Measurements from ENCODE around the gene CTNND2.

CTNND2 gene

DNA sequence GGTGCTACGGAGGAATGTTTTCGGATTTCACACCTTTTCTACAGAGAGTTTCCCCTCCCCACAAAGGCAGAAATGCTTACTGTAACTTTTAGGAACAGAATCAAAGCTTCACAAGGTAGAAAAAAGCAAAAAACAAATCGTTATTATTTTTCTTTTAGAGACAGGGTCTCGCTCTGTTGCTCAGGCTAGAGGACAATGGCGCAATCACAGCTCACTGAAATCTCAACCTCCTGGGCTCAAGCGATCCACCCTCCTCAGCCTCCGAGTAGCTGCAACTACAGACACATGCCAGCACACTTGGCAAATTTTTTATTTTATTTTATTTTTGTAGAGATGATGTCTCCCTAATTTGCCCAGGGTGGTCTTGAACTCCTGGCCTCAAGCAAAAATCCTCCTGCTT is 394.5 kb downstream of the CTNND2 start:
- no peak for DNase-seq

DNA sequence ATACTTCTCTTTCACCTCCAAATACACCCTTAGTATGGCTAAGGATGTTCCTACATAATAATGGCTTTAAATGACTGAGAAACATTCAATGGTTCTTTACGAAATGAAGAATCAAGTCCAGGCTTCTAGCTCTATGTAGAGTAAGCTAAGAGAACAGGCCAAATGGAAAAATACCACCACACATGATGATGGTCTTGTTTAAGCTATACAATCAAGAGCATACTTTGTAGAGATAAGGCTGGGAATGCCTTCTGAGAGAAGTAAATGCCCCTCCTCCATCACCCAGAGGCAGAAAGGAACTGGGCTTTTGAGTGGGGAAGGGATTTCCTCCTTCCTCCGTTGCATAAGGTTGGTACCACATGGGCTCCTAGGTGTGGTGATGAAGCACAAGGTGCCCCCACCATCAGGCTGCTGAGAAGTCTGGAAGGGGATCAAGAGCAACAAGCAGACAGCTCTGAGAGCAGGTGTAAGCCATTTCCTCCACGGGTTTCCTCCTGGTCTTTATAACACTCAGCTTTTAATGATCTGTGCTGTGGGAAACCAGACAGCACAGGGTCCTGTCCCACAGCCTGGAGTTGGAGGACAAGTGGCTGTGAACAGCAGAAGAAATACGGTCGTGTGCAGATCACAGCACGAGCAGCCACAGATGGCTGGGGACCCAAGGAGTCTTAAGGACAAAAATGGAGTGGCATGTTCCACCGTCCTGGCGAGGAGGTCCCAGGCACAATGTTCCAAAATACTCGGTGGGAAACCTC is 396.9 kb downstream of the CTNND2 start:
- no peak for DNase-seq

DNA sequence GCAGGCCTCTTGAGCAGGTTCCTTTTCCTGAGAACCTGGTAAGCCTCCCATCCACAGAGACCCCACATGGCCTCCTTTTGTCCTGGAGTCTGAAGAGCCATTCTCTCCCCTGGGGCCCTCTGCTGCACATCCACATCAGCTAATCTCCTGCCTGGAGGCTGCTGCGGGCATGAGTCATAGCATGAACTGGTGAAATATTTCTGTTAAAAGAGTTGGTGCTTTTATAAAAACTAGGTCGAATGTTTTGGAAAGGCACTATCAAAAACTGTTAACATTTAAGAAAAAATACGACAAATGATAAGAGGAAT is 399.4 kb downstream of the CTNND2 start:
- DNase-seq, result no peak

DNA sequence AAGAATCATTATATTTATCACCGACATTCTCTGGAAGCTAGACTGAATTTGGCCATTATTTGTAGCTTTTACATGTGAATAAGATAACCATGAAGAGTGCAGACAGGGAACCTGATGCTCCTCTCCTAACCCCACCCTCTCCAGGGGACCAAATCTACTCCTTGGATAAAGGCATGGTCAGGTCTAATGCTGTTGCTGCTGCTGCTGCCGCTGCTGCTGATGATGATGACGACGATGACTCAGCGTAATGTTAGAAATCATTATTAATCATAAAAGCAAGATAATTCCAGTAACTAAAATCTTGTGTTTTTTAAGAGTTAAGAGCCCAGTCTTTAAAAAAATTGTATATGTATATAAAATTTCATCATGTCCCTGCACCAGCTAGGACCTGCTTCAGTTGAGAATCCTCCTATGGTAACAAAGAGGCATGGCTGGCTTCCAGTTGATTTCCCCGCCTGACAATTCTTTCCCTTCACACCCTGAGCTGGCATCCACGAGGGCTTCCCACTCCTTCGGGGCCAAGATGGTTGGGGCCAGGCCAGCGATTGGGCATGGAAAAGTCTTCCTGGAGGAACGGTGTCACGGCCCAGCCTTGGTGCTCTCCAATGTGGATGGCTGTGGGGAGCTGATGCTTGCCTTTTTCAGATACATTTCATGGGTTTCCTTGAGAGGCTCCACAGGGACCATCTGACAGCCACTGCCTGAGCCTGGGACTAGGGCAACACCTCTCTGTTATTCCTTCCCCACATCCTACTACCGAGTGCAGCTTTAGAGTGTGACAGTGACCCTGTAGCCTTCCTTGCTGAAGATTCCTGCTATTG is 400.0 kb downstream of the CTNND2 start:
- no peak for DNase-seq

DNA sequence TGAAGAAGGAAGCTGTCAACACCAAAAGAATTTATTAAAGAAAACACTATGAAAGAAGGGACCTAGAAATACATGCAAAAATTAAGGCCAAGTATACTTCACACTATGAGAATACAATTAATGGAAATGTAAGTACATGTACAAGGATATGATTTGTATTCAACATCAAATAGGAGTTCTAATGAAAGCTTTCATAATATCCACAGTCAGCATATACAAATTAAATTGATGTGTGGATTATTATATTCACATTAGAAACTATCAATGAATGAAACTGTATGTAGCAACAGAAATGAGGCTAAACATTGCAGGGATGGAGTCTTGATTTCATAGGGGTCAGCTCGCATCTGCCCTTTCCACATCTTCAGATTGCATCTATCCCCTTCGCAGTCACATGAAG is 401.5 kb downstream of the CTNND2 start:
- DNase-seq, result no peak

DNA sequence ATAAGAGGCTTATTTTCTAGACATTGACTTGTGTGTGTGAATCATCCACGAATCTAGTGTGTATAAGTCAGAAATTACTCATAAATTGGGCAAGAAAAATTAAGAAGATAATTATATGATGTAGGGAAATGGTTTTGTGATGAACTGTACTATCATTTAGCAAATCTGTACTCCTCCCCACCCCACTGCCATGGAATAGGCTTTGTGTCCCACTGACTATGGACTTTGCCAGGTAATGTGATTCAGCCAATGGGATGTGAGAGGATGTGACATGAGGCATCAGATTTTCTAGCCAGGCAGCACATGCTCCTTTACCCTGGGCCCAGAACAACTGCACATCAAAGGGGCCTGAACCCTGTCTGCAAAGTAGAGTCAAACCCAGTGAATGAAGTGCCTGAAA is 406.6 kb downstream of the CTNND2 start:
- DNase-seq, result no peak

DNA sequence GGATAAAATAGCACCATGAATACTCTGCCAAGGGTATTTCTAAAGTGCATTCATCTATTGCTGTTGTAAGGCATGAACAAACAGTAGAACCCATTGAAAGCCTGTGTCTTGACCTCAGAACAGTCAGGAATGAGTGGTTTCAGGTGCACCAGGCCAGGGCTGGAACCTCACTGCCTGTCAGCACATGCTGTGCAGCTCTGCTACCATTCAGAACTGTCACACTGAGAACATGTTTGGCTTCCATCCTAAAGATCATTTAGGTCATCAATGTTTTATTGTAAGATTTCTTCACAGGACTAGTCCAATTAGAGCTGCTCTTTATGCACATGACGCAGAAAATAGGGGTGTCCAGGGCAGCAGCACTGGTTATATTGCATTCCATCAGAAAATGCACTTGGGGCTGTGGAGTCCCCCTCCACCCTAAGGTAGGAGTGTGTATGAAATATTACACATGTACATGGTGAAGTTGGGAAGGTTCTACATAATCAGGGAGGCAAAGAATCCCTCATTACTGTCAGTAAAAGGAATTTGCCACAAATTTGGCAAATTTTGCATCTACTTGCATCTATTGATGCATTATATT is 408.0 kb downstream of the CTNND2 start:
- no peak for DNase-seq

DNA sequence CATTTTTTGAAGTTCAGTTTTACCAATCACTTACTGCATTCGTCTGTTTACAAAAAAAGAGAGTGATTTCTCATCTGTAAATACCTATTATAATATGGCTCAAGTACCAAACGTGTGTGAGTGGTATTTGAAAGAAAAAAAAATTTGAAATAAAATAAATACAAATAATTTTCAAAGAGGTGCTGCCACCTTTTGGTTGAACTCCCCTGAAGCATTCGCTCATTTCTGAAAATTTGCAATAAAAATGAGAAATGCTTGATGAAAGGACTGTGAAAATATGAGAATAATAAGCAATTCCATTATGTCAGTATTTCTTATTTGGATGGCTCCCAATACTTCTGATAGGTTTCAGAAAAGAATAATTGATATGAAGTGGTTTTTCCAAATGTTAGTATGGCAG is 409.9 kb downstream of the CTNND2 start:
- DNase-seq, result no peak

DNA sequence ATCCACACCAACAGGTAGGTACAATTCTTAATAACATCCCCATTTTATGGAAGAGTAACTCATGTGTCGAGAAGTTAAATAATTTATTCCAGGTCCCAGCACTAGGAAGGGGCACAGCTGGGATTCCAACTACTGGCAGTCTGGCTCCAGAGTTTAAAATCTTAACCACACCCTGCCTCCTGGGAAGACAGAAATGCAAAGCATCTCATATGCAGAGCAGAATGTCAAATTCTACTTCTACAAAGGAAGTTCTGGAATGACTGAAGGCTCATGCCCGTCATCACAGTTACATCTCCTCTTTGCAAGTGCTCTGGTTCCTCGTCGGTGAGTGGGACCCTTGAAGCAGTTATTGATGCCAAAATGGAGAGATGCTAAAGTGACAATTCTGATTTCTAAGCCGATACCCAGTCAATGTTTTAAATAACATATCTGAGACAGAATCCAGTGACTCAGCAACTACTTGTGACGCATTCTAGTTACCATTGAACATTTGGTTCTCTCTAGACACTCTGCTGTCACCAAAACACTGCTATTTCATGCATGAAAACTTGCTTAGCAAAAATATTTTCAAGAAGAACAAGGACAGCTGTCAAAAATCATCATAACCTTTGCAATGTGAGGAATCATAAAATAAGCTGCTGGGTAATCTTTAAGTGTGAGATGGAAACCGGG is 412.7 kb downstream of the CTNND2 start:
- no peak for DNase-seq

DNA sequence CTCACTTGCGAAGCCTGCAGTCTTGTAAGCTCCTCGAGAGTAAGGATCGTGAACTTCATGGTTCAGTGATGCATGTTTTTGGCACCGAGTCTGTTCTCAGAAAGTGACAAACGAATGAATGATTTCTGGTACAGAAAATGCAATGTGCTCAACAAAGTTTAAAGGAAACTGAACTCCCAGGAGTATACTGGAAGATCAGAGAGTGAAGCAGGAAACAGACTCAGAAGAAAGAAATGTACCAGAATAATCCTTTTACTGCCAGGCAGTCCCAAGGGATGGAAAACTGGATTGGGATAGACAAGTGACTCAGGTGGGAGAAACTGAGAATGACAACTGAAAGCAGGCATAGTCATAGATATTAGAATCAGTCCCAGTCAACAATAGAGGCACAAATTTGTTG is 420.6 kb downstream of the CTNND2 start:
- no peak for DNase-seq

DNA sequence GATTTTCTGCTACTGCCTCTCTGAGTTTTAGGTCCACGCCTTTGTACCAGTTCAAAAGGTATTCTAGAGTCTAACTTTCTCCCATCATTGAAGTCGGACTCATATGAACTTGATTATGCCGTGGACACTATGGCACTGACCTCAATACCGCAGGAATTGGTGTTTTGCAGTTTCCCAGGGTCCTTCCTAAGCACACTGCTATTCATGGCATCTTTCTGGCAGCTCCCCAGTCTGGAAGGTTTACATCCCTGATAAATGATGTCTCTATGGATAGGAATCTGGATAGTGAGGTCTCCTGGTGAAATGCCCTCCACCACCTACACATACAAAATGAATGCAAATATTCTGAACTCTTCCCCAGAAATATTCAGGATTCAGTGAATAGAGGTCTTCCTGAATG is 422.2 kb downstream of the CTNND2 start:
- DNase-seq, result no peak

DNA sequence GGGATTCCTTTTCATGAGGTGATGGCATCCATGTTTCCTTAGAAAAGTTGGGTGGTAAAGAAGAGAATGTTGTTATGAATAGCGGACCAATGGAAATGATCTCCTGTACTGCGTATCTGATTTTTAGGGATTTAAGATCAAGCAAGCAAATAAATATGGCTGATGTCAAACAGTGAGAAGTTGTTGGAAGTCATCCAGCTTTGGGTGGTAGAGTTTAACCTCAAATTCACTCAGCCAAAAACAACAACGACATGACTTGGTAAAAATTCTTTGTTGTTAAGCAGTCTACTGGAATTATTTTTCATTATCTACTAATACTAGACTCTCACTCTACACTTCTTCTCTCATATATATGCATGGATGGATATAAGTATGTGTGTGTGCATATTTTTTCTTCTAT is 426.5 kb downstream of the CTNND2 start:
- DNase-seq, result no peak

DNA sequence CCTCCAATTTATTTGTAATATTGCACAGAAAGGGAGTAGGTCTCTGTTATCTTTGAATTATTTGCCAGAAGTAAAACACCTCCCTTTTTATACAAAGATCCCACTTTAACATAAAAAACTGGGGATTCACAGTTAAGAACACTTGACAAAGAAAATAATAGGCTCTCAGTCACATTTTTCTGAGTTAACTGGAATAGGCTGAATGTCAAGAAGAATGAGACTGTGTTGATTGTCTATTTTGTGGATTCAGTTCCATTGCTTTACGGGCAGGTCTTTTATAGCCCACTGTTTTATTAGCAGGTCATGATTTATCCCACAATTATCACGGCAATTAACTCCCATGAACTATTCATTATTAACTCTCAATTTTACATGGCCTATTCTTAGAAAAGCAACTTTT is 427.4 kb downstream of the CTNND2 start:
- no peak for DNase-seq

DNA sequence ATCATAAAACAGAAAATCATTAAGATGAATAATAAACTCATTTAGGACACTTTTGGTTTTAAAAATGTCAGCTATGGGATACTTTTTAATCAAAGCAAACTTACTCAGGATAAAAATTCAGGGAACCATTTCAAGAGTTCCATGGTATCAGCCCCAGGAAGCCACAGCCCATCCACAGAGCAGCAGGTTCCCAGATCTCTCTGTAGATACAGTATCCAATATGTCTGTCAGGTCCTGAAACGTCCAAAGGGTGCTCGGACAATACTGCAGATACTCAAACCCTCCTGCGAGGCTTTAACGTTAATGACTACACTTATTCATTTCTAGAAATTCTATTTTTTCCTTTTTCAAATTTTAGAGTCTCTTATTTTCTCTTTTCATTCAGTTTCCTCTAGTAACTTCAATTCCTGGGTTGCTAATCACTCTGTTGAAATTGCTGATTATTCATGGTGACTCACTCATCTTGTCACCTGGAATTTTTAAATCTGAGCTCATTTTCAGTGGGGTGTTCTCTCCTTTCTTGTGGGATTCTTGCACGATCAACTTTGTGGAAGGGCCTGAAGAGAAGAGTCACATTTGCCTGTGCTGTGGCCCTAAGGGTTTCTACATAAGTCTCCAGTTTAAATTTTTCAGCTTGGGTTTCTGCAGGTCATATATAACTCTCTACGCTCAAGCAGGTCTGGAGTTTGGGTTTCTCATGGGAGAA is 435.8 kb downstream of the CTNND2 start:
- DNase-seq, result no peak

DNA sequence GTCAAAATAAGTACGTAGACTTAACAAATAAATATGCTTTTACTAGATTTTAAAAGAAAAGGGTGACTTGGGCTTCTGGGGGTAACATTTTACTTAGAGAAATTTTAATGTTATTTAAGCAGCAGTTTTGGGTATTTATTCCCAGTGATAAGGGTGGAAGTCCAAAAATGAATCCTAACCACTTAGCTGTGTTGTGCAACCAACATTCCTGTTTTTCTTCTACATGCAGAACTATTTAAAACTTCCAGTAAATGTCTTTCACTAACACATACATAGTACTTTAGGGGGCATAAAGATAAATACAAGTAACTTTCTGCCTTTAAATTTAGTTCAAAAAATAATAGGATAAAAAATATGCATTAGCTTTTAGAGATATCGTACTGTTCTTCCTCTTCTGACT is 436.7 kb downstream of the CTNND2 start:
- DNase-seq, result no peak

DNA sequence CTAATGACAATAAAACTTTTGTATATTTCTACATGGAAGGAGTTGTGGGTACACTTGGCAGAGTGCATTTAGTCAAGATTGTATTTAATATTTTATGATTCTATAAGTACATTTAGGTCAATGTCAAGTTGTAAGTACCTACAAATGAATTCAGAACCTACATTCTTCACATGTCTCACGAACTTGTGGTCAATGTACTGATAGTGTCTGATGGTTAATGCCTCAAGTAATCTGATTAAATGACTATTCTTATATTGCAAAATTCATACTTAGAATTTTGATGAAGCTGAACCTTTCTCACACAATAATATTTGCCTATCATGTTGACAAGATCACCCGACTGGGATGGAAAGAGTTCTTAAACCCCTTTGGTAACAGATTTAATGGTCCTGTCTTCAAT is 444.5 kb downstream of the CTNND2 start:
- no peak for DNase-seq

DNA sequence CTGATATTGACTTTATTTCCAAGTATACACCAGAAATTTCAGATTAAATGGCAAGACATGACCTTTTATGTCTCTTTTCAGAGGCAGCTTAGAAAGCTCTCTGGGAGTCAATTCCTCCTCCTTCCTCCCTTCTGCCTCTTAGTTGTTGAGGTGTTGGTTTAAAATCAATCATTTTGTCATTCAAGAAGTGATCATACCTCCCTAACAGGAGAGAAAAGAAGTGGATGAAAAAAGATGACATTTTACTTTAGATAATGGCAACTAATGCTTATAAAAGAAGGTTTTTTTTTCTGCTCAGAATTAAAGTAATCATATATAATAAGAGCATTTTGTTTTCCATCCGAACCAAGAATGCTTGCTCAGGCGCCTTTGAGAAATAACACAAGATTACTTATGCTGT is 448.7 kb downstream of the CTNND2 start:
- no peak for DNase-seq

DNA sequence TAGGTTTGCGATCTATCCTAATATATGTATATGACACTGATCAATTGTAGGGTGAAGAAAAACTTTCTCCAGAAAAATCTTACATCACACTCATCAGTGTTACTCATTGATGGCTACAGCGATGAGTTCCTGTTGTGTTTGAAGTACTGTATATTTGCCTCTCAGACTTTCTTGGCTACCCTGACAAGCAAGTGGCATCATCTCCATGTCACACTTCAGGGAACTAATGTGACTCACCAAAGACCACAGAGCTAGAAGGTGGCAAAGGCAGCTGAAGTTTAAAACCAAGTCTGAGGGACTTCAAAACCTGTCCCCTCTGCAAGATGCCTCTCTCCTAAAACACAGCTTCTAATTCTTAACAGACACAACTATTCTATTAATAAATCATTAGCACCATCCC is 451.4 kb downstream of the CTNND2 start:
- no peak for DNase-seq

DNA sequence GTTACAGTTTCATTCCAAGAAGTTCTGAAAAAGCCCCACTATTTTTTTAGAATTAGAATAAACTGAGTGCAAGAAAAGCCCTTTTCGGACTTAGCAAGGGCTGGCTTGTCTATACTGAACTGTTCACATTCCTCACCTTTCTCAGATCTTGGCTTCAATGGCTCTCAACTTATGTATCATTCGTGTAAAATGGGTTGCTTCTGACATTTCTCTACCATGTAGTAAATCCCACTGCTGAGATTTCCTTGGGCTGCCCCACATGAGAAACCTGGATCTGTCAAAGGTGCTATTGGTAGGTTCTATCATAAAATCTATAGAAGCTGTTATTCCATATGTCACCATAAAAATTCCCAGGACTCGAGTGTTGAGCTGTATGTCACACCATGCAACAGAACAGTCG is 454.3 kb downstream of the CTNND2 start:
- no peak for DNase-seq

DNA sequence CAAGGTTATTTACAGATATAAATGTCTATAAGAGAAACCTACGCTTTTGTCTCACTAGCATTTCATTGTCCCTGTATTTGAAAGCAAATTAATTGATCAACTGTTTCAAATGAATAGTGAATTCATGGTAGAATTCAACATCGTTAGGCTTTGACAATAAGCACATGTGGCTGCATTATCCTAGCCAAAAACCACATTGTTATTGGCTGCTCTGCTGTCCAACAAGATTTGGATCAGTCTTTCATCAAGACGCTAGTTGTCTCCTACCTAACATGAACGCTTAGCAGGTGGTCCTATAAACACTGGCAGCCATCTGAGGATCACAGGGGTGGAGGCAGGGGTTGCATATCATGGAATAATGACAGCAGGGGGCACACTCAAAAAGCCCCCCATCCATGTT is 455.0 kb downstream of the CTNND2 start:
- DNase-seq, result no peak

DNA sequence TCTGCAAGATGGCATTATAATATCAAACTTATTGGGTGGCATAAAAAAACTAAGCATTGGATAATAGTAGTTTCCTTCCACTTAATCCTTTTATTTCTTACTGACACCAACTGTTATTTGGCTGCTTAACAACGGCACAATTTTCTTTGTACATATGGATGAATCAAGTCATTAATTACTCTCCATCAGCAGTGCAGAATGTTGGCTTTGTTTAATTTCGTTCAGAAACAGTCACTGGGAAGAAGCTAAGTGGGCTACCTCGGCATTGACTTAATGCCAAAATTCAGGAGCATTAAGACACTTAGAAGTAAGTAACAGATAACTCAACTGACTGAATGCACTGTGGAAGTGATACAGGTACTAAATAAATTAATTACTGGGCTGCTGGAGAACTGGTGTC is 460.4 kb downstream of the CTNND2 start:
- no peak for DNase-seq

DNA sequence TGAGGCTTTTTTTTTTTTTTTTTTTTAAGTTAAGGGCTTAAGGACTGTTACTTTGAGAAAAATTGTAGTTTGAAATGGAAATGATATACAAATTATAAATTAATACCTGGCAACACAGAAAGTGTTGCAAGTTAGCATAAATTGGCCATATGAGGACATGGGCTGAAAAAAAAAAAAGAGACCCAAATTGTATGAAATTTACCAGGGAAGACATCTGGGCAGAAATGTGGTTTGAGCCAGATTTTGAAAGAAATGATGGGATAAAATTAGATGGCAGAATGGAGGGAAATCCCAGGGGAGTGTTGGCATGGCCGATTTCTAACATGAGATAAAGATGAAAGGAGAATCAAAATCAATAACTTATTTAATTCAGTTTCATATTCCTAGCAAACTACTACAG is 472.1 kb downstream of the CTNND2 start:
- DNase-seq, result no peak

DNA sequence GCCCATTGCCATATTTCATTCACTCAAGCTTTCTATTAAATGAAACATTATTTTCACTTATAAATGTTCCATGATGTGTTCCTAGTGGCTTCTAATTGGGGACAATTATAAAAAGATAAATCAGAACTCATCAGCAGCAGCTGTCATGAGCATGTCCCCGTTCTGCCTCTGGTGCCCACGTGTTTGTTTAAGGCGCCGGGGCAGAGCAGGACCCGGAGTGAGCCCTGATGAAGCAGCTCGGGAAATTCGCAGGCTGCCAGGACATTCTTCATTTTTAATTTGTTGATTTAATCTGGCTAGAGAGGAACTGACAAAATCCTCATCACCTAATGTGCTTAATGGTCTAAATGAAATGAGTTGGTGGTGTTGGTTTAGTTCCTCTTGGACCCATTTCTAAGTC is 475.0 kb downstream of the CTNND2 start:
- no peak for DNase-seq

Measured in NCI-H1092 (cell line).